Mesodermal cell (in vitro differentiated cells): ENCODE results near the gene C5orf15.
"Not testable (repeated sequence)": the region's sequence is repeated elsewhere in the genome, so short reads cannot be mapped to it uniquely, and the experiment has no call there.

Experiments used
- H3K27ac ChIP-seq: 2 replicates; pipeline ENCODE4 v1.7.0; 2013; ENCODE audit warnings: mild to moderate bottlenecking, low read depth, low read length, moderate library complexity; ENCODE audit not compliant: severe bottlenecking
- H3K36me3 ChIP-seq: 2 replicates; pipeline ENCODE4 v1.7.1; 2013; ENCODE audit warnings: mild to moderate bottlenecking, low read length, moderate library complexity; ENCODE audit not compliant: control insufficient read depth, insufficient read depth
- H3K4me1 ChIP-seq: one replicate; pipeline ENCODE4 v1.7.1; 2013; ENCODE audit warnings: mild to moderate bottlenecking, low read length; ENCODE audit not compliant: insufficient read depth, control insufficient read depth, poor library complexity, severe bottlenecking
- H3K4me3 ChIP-seq: 2 replicates; pipeline ENCODE4 v1.7.0; 2013; ENCODE audit warnings: low read length, control low read depth, mild to moderate bottlenecking; ENCODE audit not compliant: insufficient read depth, poor library complexity, severe bottlenecking; ENCODE audit errors: extremely low read depth
- H3K9me3 ChIP-seq: 2 replicates; pipeline ENCODE4 v1.7.1; 2013; ENCODE audit warnings: mild to moderate bottlenecking, low read length, moderate library complexity; ENCODE audit not compliant: control insufficient read depth
- WGBS, 2 experiments: methylation state at CpG; one replicate each; pipeline ENCODE4 v1.1.5; 2013; ENCODE audit warnings: missing lambda C conversion rate in 2 of 2; ENCODE audit not compliant: insufficient coverage in 2 of 2; 5-methylcytosine and 5-hydroxymethylcytosine counted together

The C5orf15 gene

DNA sequence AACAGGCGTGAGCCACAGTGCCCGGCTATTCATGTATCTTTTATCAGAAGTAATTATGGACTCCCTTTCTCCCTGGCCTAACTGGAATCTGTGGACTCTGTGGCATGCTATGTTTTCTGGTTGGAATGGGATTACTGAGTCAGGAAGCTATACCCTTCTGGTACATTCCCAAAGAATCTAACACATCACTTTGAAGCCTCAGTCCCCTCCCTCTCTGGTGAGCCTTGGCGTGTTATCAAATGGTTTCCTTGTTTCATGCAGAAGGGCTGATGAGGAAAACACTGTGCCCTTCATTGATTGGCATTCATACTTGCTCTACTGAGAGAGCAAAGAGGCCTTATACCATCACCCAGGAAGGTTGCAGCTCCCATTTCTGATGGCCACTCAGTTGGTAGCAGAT, 22.9 kb downstream of the C5orf15 start:
- H3K9me3 ChIP-seq = no peaks in the 10 kb centered on the region
- no peaks in the 10 kb centered on the region for H3K4me1 ChIP-seq
- no peak overlapping the region for H3K27ac ChIP-seq
- no peak overlapping the region for H3K4me3 ChIP-seq
- no peaks in the 10 kb centered on the region for H3K36me3 ChIP-seq
- 100% methylated on average over 1 of the region's 3 CpGs for WGBS, 2 experiments

- H3K36me3 ChIP-seq = no peaks in the 10 kb centered on the region
- H3K27ac ChIP-seq = no peak overlapping the region
- 70 to 84% methylated on average over 13 to 16 of the region's 19 CpGs for WGBS, 2 experiments
- no peaks in the 10 kb centered on the region for H3K9me3 ChIP-seq
- H3K4me3 ChIP-seq = no peak overlapping the region
- H3K4me1 ChIP-seq = no peaks in the 10 kb centered on the region
These were observed 23.9 kb downstream of the C5orf15 start for GRCh38 chr5:133944263-133945185.

GRCh38 chr5:133943475-133943817, 25.0 kb downstream of the C5orf15 start:
- Histone ChIP-seq H3K27ac (no peak overlapping the region), H3K36me3 (no peaks in the 10 kb centered on the region), H3K9me3 (no peaks in the 10 kb centered on the region), H3K4me3 (no peak overlapping the region), H3K4me1 (no peaks in the 10 kb centered on the region)
- WGBS, 2 experiments = 97% methylated on average over 6 to 7 of the region's 7 CpGs

GRCh38 chr5:133942614-133943474, 25.6 kb downstream of the C5orf15 start:
- Histone ChIP-seq H3K4me3 (no peak overlapping the region), H3K27ac (no peak overlapping the region), H3K4me1 (no peaks in the 10 kb centered on the region), H3K36me3 (no peaks in the 10 kb centered on the region), H3K9me3 (no peaks in the 10 kb centered on the region)
- WGBS, 2 experiments = 95 to 98% methylated on average over 7 to 10 of the region's 11 CpGs

- 100% methylated on average over 2 to 3 of the region's 8 CpGs for WGBS, 2 experiments
- H3K4me3 ChIP-seq = no peak overlapping the region
- H3K27ac ChIP-seq = no peak overlapping the region
- no peaks in the 10 kb centered on the region for H3K36me3 ChIP-seq
- H3K4me1 ChIP-seq = no peaks in the 10 kb centered on the region
- no peaks in the 10 kb centered on the region for H3K9me3 ChIP-seq
These were observed 26.8 kb downstream of the C5orf15 start for GRCh38 chr5:133941456-133942196.

DNA sequence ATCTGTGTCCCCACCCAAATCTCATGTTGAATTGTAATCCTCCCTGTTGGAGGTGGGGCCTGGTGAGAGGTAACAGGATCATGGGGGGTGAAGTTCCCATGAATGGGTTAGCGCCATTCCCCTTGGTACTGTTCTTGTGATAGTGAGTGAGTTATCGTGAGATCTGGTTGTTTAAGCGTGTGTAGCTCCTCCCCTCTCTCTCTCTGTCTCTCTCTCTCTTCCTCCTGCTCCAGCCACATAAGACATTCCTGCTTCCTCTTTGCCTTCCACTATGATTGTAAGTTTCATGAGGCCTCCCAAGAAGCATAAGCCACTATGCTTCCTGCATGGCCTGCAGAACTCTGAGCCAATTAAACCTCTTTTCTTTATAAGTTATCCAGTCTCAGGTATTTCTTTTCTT, 28.8 kb downstream of the C5orf15 start:
- no peaks in the 10 kb centered on the region for H3K36me3 ChIP-seq
- no peaks in the 10 kb centered on the region for H3K9me3 ChIP-seq
- WGBS, 2 experiments = no CpG with 5 or more reads among the region's 3 CpGs
- no peaks in the 10 kb centered on the region for H3K4me1 ChIP-seq
- H3K4me3 ChIP-seq = no peak overlapping the region
- no peak overlapping the region for H3K27ac ChIP-seq

GRCh38 chr5:133938929-133939328, 29.5 kb downstream of the C5orf15 start:
- H3K4me1 ChIP-seq = no peaks in the 10 kb centered on the region
- H3K27ac ChIP-seq = no peak overlapping the region
- H3K4me3 ChIP-seq = no peak overlapping the region
- no peaks in the 10 kb centered on the region for H3K9me3 ChIP-seq
- WGBS, 2 experiments = 68 to 90% methylated on average over 2 to 3 of the region's 3 CpGs
- H3K36me3 ChIP-seq = no peaks in the 10 kb centered on the region

GRCh38 chr5:133938039-133938821, 30.2 kb downstream of the C5orf15 start:
- no peak overlapping the region for H3K4me3 ChIP-seq
- H3K27ac ChIP-seq = no peak overlapping the region
- H3K9me3 ChIP-seq = no peaks in the 10 kb centered on the region
- no peaks in the 10 kb centered on the region for H3K36me3 ChIP-seq
- H3K4me1 ChIP-seq = no peaks in the 10 kb centered on the region
- 51 to 75% methylated on average over 3 to 6 of the region's 6 CpGs for WGBS, 2 experiments

DNA sequence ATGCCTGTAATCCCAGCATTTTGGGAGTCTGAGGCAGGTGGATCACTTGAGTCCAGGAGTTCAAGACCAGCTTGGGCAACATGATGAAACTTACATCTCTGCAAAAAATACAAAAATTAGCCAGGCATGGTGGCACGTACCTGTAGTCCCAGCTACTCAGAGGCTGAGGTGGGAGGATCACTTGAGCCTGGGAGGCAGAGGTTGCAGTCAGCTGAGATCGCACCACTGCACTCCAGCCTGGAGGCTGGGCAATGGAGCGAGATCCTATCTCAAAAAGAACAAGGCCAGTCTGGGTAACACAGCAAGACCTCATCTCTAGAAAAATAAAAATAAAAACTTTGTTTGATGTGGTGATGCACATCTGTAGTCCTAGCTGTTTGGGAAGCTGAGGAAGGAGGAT, 30.8 kb downstream of the C5orf15 start:
- not testable (repeated sequence) for H3K36me3 ChIP-seq
- WGBS, 2 experiments = 93 to 94% methylated on average over 2 of the region's 3 CpGs

GRCh38 chr5:133936651-133937015, 31.8 kb downstream of the C5orf15 start:
- WGBS, 2 experiments = 76 to 79% methylated on average over 2 of the region's 3 CpGs
- no peaks in the 10 kb centered on the region for H3K36me3 ChIP-seq
- no peaks in the 10 kb centered on the region for H3K4me1 ChIP-seq

More for the DNA sequence above, 30.8 kb downstream of the C5orf15 start:
- H3K4me1 ChIP-seq, H3K9me3 ChIP-seq, H3K27ac ChIP-seq, H3K4me3 ChIP-seq: not testable (repeated sequence)

More at GRCh38 chr5:133936651-133937015, 31.8 kb downstream of the C5orf15 start:
- no peak overlapping the region for H3K4me3 ChIP-seq
- H3K9me3 ChIP-seq = no peaks in the 10 kb centered on the region
- no peak overlapping the region for H3K27ac ChIP-seq
